RWPE1 (cell line): Measurements from ENCODE around the gene TES.
A peak's percentile ranks its signal among the peaks of the same experiment; 100 is the strongest.
"Not testable (repeated sequence)": the region's sequence is repeated elsewhere in the genome, so short reads cannot be mapped to it uniquely, and the experiment has no call there.

ENCODE experiments used
- CTCF ChIA-PET: fragments of 350-600 bp; sonication (Branson Sonifier 250); formaldehyde crosslinking; extraction: SDS; loops from one replicate; lab custom pipeline; 2021; lab: Yijun Ruan, JAX
- POLR2A ChIA-PET: fragments of 400-600 bp; formaldehyde crosslinking; extraction: SDS; loops from one replicate; lab custom pipeline; 2020; ENCODE audit warnings: antibody characterized with exemption; ENCODE audit not compliant: low non-redundant PET; lab: Yijun Ruan, JAX
- DNase-seq: peaks from one replicate; pipeline ENCODE4 v3.0.0; 2012; ENCODE audit warnings: low spot score
- H3K27ac ChIP-seq: fragments of 450-650 bp; 2 replicates; pipeline ENCODE4 v1.5.1; 2017
- TF ChIP-seq, protein P1 (sequence below): fragments of 450-650 bp; conservative IDR thresholded peaks from 2 replicates; pipeline ENCODE4 v1.5.1; 2017; ENCODE audit warnings: low read depth, mild to moderate bottlenecking

Gene TES

DNA sequence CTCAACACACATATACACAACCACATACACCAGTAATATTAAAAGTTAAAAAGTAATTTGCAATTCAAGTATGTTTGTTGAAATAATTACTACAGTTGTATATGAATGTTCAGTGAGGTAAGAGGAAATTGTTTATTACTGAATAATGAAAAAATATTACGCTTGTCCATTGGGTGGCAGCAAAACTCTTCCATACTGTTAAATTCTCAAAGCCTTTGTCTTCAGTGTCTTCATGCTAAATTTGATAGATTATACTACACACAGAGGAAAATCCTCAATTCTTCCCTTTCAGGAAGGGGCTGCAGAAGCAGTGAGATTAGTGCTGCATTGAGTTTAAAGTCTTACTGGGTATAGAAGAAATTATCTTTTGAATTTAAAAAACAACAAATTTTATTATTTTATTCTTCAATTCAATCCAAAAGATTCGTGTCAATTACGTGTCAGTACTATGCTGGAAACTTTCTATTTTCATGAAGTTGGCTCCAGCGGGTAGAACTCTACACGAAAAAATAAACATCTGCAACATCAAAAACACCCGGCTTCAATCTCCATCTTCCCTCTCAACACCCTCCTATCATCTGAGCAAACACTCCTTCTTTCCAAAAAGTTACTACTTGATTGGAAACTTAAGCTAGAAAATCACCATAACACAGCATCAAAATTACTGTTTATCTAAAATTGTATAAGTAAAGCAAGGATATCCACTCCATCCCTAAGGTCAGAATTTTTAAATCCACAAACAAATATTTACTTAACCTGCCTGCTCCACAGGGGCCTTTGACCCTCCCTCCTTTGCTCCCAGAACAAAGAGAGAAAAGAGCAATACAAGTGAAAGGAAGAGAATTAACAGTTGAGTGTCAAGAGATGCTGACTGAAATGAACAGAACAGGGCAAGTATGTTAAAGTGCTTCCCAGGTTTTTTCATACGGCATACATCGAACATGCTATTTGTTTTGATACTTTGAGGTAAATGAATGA is 37.0 kb upstream of the TES start:
- POLR2A ChIA-PET = no interaction called here
- CTCF ChIA-PET = interaction anchor here (0.7 kb wide), 2 partner anchors 52 to 416 kb away, joined by 3 to 4 read pairs; no protein-coding TSS in a partner anchor
- TF ChIP-seq, protein P1, sequence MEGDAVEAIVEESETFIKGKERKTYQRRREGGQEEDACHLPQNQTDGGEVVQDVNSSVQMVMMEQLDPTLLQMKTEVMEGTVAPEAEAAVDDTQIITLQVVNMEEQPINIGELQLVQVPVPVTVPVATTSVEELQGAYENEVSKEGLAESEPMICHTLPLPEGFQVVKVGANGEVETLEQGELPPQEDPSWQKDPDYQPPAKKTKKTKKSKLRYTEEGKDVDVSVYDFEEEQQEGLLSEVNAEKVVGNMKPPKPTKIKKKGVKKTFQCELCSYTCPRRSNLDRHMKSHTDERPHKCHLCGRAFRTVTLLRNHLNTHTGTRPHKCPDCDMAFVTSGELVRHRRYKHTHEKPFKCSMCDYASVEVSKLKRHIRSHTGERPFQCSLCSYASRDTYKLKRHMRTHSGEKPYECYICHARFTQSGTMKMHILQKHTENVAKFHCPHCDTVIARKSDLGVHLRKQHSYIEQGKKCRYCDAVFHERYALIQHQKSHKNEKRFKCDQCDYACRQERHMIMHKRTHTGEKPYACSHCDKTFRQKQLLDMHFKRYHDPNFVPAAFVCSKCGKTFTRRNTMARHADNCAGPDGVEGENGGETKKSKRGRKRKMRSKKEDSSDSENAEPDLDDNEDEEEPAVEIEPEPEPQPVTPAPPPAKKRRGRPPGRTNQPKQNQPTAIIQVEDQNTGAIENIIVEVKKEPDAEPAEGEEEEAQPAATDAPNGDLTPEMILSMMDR = peak; percentile 74
- H3K27ac ChIP-seq = no peak overlapping the region
- DNase-seq = peak; percentile 45

DNA sequence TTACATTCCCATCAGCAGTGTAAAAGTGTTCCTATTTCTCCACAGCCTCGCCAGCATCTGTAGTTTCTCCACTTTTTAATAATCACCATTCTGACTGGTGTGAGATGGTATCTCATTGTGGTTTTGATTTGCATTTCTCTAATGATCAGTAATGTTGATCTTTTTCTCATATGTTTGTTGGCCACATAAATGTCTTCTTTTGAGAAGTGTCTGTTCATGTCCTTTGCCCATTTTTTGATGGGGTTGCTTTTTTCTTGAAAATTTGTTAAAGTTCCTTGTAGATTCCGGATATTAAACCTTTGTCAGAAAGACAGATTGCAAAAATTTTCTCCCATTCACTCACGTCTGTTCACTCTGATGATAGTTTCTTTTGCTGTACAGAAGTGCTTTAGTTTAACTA is 35.2 kb upstream of the TES start:
- CTCF ChIA-PET, H3K27ac ChIP-seq, POLR2A ChIA-PET, DNase-seq: not testable (repeated sequence)

DNA sequence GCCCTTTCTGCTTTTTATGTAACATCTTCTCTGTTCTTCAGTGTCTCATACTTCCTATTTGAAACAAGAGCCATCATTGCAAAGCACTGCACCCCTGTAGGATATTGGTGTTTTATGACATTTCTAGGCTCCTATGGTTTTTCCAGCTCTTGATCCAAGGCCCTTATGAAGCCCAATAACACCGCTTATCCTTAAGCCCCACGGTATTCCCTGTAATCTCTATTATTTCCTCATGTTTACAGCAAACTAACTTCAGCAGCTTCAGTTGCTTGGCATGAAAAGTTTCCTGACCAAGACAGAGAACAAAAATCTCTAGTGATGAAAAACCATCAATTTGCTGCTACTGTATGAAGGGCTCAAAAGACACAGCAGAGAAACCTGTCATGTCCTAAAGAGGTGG is 34.1 kb upstream of the TES start:
- ChIA-PET POLR2A (no interaction called here), CTCF (interaction anchor here (0.6 to 0.9 kb wide), 3 partner anchors 19 to 622 kb away, joined by 3 to 4 read pairs (median 3); no protein-coding TSS in a partner anchor)
- TF ChIP-seq, protein P1 = no peak
- no peak for DNase-seq
- H3K27ac ChIP-seq = no peak overlapping the region

DNA sequence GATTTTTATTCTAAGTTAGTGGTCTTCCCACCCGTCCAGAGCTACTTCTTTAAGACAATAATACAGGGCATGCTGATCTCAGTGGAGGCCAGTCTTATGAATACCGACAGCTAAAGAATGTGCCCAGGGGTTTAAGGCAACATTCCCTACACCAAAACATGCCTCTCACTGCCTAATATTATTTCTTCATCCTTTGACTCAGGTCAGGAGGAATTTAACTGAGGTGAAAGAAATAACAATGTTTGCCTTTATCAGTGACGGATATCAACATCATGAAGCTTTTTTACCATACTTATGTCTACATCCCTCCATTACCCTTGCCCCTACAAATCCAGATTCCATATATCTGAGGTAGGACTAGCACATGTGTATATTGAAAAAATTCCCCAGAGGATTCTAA is 33.3 kb upstream of the TES start:
- H3K27ac ChIP-seq = no peak overlapping the region
- ChIA-PET CTCF (interaction anchor here (0.6 to 0.9 kb wide), 3 partner anchors 18 to 621 kb away, joined by 3 to 4 read pairs (median 3); no protein-coding TSS in a partner anchor), POLR2A (no interaction called here)
- peak; percentile 44 for DNase-seq
- TF ChIP-seq, protein P1 = no peak

DNA sequence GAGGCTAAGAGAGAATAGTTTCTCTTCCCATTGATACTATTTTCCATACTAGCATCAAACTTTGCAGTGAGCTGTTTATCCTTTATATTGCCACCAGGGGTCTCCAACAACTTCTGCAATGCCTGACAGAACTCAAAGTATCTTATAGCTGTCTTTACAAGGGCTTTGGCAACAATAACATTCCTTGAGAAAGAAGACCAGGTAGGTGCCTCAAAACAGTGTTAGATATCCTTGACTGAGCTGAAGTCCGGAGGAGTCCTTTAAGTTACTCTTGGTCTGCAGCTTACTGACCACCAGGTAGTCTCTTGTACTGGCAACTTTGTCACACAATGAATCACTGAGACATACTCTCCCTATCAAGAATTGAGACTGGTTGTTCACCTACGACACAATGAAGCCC is 30.0 kb upstream of the TES start:
- TF ChIP-seq, protein P1 = peak; percentile 89
- H3K27ac ChIP-seq = no peak overlapping the region
- CTCF ChIA-PET = interaction anchor here (0.6 to 2.3 kb wide), 19 partner anchors 21 to 626 kb away, joined by 3 to 25 read pairs (median 3); partner anchors contain the start of gene TES
- peak; percentile 47 for DNase-seq
- POLR2A ChIA-PET = no interaction called here

DNA sequence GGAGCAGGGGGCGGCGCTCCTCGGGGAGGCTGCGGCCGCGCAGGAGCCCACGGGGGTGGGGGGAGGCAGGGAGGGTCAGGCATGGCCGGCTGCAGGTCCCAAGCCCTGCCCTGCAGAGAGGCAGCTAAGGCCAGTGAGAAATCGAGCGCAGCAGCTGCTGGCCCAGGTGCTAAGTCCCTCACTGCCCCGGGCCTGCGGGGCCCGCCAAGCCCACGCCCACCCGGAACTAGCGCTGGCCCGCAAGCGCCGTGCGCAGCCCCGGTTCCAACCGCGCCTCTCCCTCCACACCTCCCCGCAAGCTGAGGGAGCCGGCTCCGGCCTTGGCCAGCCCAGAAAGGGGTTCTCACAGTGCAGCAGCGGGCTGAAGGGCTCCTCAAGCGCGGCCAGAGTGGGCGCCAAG is 28.3 kb upstream of the TES start:
- ChIA-PET POLR2A (no interaction called here), CTCF (interaction anchor here (1.0 to 2.3 kb wide), 2 partner anchors 54 to 407 kb away, joined by 5 to 25 read pairs; no protein-coding TSS in a partner anchor)
- no peak overlapping the region for H3K27ac ChIP-seq
- DNase-seq = no peak
- TF ChIP-seq, protein P1 = no peak

DNA sequence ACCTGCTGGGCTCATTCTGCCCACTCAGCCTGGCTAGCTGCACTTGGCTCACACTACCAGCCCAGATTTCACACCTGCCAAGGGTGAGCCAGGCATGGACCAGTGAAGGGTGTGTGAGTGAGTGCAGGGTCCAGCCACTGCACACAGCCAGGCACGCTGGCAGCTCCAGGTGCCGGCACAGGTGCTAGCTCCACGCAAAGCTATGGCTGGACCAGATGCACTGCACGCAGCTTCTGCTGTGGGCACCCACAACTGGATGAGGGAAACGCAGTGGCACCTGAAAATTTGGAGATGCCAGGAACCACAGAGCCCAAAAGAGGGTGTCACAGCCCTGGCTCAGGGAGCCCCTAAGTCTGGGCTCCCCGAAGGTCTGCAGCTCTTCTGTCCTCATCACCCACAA is 24.9 kb upstream of the TES start:
- no peak overlapping the region for H3K27ac ChIP-seq
- POLR2A ChIA-PET = interaction anchor here (0.6 kb wide), 1 partner anchor 949 kb away, joined by 3 read pairs; no protein-coding TSS in a partner anchor
- no peak for DNase-seq
- TF ChIP-seq, protein P1 = no peak
- CTCF ChIA-PET = no interaction called here
